Spleen (tissue), 7 donors: ENCODE results near the gene C9orf85.

Experiments used
- CTCF ChIP-seq, 11 experiments: fragments of 200-600 bp in 7 of 11; fragments of 450-650 bp in 4 of 11; sonication (generic) in 4 of 11; IDR thresholded peaks in 8 of 11; conservative IDR thresholded peaks in 3 of 11; 1 replicate in 7 of 11; 2 replicates in 4 of 11; pipeline versions ENCODE4 v1.4.0 to v1.8.0; 2016 to 2021; ENCODE audit warnings: antibody characterized with exemption in 11 of 11, inconsistent platforms in 4 of 11, mild to moderate bottlenecking in 1 of 11
- POLR2AphosphoS5 ChIP-seq, 3 donors: sonication (generic); formaldehyde crosslinking; IDR thresholded peaks; one replicate each; pipeline ENCODE4 v1.5.1; 2017; ENCODE audit warnings: antibody characterized with exemption in 3 of 3
- donor health status: DM: no; HTN: no; CAD: no; lungs with moderate emphysema.
- donor health status: DM: no; HTN: no; CAD: no.
- donor health status: DM: no; HTN: no; CAD: no.

- TF ChIP-seq CTCF (IDR thresholded peaks at IDR 0.05 in 8 of 11, conservative IDR thresholded peaks at IDR 0.05 in 3 of 11) = no peak
- TF ChIP-seq POLR2AphosphoS5 (IDR thresholded peaks at IDR 0.05) = no peak
Measured at GRCh38 chr9:71897577-71897976, 13.9 kb upstream of the C9orf85 start.
